WTC11 (cell line): ENCODE results near the gene STARD7. TPM values are rescaled to one million over a fixed set of nuclear protein-coding genes. Genes with fewer than 3 reads are reported as not detected.

Source experiments
- ATAC-seq: fragments of 200-7000 bp; cut with Tn5 transposase; 2 replicates; pipeline ENCODE4 v1.10.0; 2021; ENCODE audit warnings: mild to moderate bottlenecking, moderate library complexity
- CTCF ChIA-PET: fragments of 300-600 bp; sonication (Branson Sonifier 250); formaldehyde crosslinking; loops from one replicate; lab custom pipeline; 2021; ENCODE audit warnings: antibody characterized with exemption; lab: Charles Lee
- POLR2A ChIA-PET: fragments of 350-600 bp; sonication (Branson Sonifier 250); formaldehyde crosslinking; loops from one replicate; lab custom pipeline; 2021; ENCODE audit warnings: antibody characterized with exemption; lab: Charles Lee
- DNase-seq: peaks from one replicate; pipeline ENCODE4 v3.0.0; 2021; ENCODE audit warnings: low spot score
- H3K27ac Mint-ChIP-seq: 2 replicates; pipeline ENCODE4 v1.8.0; 2021; ENCODE audit warnings: mixed read lengths
- H3K27me3 Mint-ChIP-seq: 2 replicates; pipeline ENCODE4 v1.8.0; 2021; ENCODE audit warnings: low read depth, mild to moderate bottlenecking, moderate library complexity, mixed read lengths
- H3K36me3 Mint-ChIP-seq: 2 replicates; pipeline ENCODE4 v1.8.0; 2021; ENCODE audit warnings: mixed read lengths
- H3K4me1 Mint-ChIP-seq: 2 replicates; pipeline ENCODE4 v1.8.0; 2022; ENCODE audit warnings: mixed read lengths
- H3K4me3 Mint-ChIP-seq: 2 replicates; pipeline ENCODE4 v1.8.0; 2021; ENCODE audit warnings: mild to moderate bottlenecking, moderate library complexity, mixed read lengths
- H3K9me3 Mint-ChIP-seq: 2 replicates; pipeline ENCODE4 v1.8.0; 2021; ENCODE audit warnings: mixed read lengths
- ARID4B ChIP-seq: sonication (generic); formaldehyde crosslinking; IDR thresholded peaks from 2 replicates; pipeline ENCODE4 v1.8.0; 2023; ENCODE audit warnings: missing genetic modification reagents, mild to moderate bottlenecking, borderline replicate concordance
- ATF2 ChIP-seq: sonication (generic); formaldehyde crosslinking; IDR thresholded peaks from 2 replicates; pipeline ENCODE4 v1.8.1; 2022; ENCODE audit warnings: low read depth, missing genetic modification reagents, borderline replicate concordance
- CTCF ChIP-seq: fragments of 200-600 bp; IDR thresholded peaks from 2 replicates; pipeline ENCODE4 v1.8.0; 2022; ENCODE audit warnings: antibody characterized with exemption
- GABPB1 ChIP-seq: sonication (generic); formaldehyde crosslinking; IDR thresholded peaks from 2 replicates; pipeline ENCODE4 v1.8.1; 2023; ENCODE audit warnings: mild to moderate bottlenecking, missing genetic modification reagents
- MAX ChIP-seq: sonication (generic); formaldehyde crosslinking; IDR thresholded peaks from 2 replicates; pipeline ENCODE4 v1.8.0; 2022; ENCODE audit warnings: mild to moderate bottlenecking, missing genetic modification reagents
- SMAD3 ChIP-seq: sonication (generic); formaldehyde crosslinking; IDR thresholded peaks from 2 replicates; pipeline ENCODE4 v1.8.0; 2022; ENCODE audit warnings: missing genetic modification reagents, mild to moderate bottlenecking, borderline replicate concordance
- SP1 ChIP-seq: sonication (generic); formaldehyde crosslinking; conservative IDR thresholded peaks from 2 replicates; pipeline ENCODE4 v1.8.1; 2022; ENCODE audit warnings: missing genetic modification reagents
- USF1 ChIP-seq: sonication (generic); formaldehyde crosslinking; IDR thresholded peaks from 2 replicates; pipeline ENCODE4 v1.8.0; 2022; ENCODE audit warnings: mild to moderate bottlenecking, missing genetic modification reagents
- ZNF121 ChIP-seq: sonication (generic); formaldehyde crosslinking; IDR thresholded peaks from 2 replicates; pipeline ENCODE4 v1.8.0; 2023; ENCODE audit warnings: missing genetic modification reagents
- ZNF219 ChIP-seq: sonication (generic); formaldehyde crosslinking; IDR thresholded peaks from 2 replicates; pipeline ENCODE4 v1.8.0; 2023; ENCODE audit warnings: missing genetic modification reagents, mild to moderate bottlenecking, borderline replicate concordance
- total RNA-seq: library from RNA; stranded (reverse); gene quantifications from 3 replicates; pipeline ENCODE4 v1.2.3, GENCODE V29; 2021
- TF ChIP-seq, protein P1 (sequence below): fragments of 250-450 bp; sonication (Bioruptor Pico); IDR thresholded peaks from 2 replicates; pipeline ENCODE4 v1.9.0; 2021; ENCODE audit warnings: mild to moderate bottlenecking

Gene STARD7
- total RNA-seq, 1 experiment from 2014 or later = 217 TPM

DNA sequence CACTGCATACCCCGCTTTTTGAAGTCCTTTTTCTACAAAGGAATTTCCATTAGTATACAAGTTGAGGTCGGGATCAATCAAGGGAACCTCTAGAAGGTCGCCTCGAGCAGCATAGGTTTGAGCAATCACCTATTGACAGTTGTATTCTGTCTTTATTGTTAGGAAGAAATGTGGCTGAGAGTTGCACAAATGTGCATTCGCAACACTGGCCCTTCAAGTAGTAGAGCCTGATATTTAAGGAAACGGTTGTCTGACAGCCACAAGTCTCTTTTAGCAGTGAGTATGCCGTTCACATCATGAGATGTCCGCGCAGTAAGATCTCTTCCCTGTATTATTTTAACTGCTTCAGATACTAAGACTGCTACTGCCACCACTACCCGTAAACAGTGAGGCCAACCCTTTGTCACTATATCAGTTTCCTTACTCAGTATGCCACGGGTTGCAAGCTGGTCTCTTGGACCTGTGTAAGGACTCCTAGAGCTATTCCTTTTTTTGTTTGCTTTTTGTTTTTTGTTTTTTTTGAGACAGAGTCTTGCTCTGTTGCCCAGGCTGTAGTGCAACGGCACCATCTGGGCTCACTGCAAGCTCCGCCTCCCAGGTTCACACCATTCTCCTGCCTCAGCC is 10.0 kb upstream of the STARD7 start (continued):
- TF ChIP-seq GABPB1 (CRISPR knock-in tag) = no peak
- TF ChIP-seq ZNF121 (CRISPR knock-in tag) = no peak
- no peak for TF ChIP-seq CTCF
- TF ChIP-seq, protein P1, sequence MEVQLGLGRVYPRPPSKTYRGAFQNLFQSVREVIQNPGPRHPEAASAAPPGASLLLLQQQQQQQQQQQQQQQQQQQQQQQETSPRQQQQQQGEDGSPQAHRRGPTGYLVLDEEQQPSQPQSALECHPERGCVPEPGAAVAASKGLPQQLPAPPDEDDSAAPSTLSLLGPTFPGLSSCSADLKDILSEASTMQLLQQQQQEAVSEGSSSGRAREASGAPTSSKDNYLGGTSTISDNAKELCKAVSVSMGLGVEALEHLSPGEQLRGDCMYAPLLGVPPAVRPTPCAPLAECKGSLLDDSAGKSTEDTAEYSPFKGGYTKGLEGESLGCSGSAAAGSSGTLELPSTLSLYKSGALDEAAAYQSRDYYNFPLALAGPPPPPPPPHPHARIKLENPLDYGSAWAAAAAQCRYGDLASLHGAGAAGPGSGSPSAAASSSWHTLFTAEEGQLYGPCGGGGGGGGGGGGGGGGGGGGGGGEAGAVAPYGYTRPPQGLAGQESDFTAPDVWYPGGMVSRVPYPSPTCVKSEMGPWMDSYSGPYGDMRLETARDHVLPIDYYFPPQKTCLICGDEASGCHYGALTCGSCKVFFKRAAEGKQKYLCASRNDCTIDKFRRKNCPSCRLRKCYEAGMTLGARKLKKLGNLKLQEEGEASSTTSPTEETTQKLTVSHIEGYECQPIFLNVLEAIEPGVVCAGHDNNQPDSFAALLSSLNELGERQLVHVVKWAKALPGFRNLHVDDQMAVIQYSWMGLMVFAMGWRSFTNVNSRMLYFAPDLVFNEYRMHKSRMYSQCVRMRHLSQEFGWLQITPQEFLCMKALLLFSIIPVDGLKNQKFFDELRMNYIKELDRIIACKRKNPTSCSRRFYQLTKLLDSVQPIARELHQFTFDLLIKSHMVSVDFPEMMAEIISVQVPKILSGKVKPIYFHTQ (CRISPR knock-in tag) = no peak
- no peak for TF ChIP-seq ATF2 (CRISPR knock-in tag)

DNA sequence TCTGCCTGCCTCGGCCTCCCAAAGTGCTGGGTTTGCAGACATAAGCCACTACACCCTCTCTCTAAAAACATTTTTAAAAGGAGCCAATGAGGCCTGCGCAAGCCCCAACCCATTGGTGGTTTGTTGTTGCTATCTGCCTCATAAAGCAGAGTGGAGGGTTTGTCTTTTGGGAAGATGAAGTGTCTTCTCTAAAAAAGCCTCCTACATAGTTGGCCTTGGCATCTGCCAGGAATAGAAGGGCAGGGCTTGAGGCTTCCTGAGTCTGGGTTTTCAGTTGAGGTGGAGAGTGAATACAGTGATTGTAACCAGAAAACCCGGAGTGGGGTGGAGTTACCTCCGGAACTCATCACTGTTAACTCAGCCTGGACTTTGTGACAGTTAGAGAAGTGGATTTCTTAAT is 5.9 kb upstream of the STARD7 start:
- DNase-seq (no peak), ATAC-seq (no peak)
- TF ChIP-seq ARID4B (CRISPR knock-in tag) = no peak
- TF ChIP-seq SP1 (CRISPR knock-in tag) = no peak
- no peak for TF ChIP-seq SMAD3 (CRISPR knock-in tag)
- no peak for TF ChIP-seq ZNF219 (CRISPR knock-in tag)
- Mint-ChIP-seq H3K27me3 (no peaks in the 10 kb centered on the region), H3K4me1 (peaks cover 3% of the 10 kb centered on the region), H3K4me3 (no peak overlapping the region), H3K27ac (no peak overlapping the region), H3K36me3 (no peaks in the 10 kb centered on the region), H3K9me3 (no peaks in the 10 kb centered on the region)
- POLR2A ChIA-PET = no interaction called here
- CTCF ChIA-PET = interaction anchor here (1.7 kb wide), 1 partner anchor 40 kb away, joined by 4 read pairs; no protein-coding TSS in a partner anchor

- Mint-ChIP-seq H3K27me3 (no peaks in the 10 kb centered on the region), H3K27ac (no peak overlapping the region), H3K36me3 (no peaks in the 10 kb centered on the region), H3K4me1 (peaks cover 7% of the 10 kb centered on the region), H3K4me3 (no peak overlapping the region), H3K9me3 (no peaks in the 10 kb centered on the region)
- DNase-seq (peak; percentile 32), ATAC-seq (0 out of 2 replicates have a peak, but pooled peaks have one; percentile 3)
- CTCF ChIA-PET = interaction anchor here (0.5 to 2.3 kb wide), 15 partner anchors 12 to 324 kb away, joined by 3 to 9 read pairs (median 4); partner anchors contain the start of genes ADRA2B and ASTL
- POLR2A ChIA-PET = no interaction called here
- TF ChIP-seq MAX (CRISPR knock-in tag) = peak; percentile 78; the same call in 1 of the 2 replicates
- no peak for TF ChIP-seq USF1 (CRISPR knock-in tag)
Observed at GRCh38 chr2:96213379-96213778, 4.8 kb upstream of the STARD7 start.
